HepG2 (cell line): ENCODE measurements around the gene EZH1. TPM values are rescaled to one million over a fixed set of nuclear protein-coding genes. Genes with fewer than 3 reads are reported as not detected.

Experiments used
- AGO2 ChIP-seq: fragments of 200-400 bp; formaldehyde crosslinking; optimal IDR thresholded peaks from 2 replicates; pipeline ENCODE3; 2017; ENCODE audit warnings: mild to moderate bottlenecking, low read depth, low read length, moderate library complexity
- ATRX ChIP-seq: sonication (generic); formaldehyde crosslinking; IDR thresholded peaks from 2 replicates; pipeline ENCODE4 v1.4.0; 2020; ENCODE audit warnings: missing genetic modification reagents, borderline replicate concordance
- CENPBD1 ChIP-seq: sonication (generic); formaldehyde crosslinking; IDR thresholded peaks from 2 replicates; pipeline ENCODE4 v1.8.0; 2022; ENCODE audit warnings: missing genetic modification reagents, low read depth, mild to moderate bottlenecking, borderline replicate concordance
- EZH2 ChIP-seq: conservative IDR thresholded peaks from 2 replicates; pipeline ENCODE4 v1.6.1; 2012; ENCODE audit warnings: mild to moderate bottlenecking, low read depth, low read length, moderate library complexity
- HMGA1 ChIP-seq: sonication (generic); formaldehyde crosslinking; conservative IDR thresholded peaks from 2 replicates; pipeline ENCODE4 v1.4.0; 2020; ENCODE audit warnings: missing genetic modification reagents
- JUNB ChIP-seq: sonication (generic); formaldehyde crosslinking; IDR thresholded peaks from 2 replicates; pipeline ENCODE4 v1.8.0; 2022; ENCODE audit warnings: missing genetic modification reagents, mild to moderate bottlenecking, borderline replicate concordance
- MAFG ChIP-seq: sonication (generic); formaldehyde crosslinking; IDR thresholded peaks from 2 replicates; pipeline ENCODE4 v1.5.1; 2020; ENCODE audit warnings: mild to moderate bottlenecking, missing genetic modification reagents
- MAFK ChIP-seq, 2 experiments: IDR thresholded peaks in 1 of 2; conservative IDR thresholded peaks in 1 of 2; 2 replicates each; pipeline ENCODE4 v1.6.1; 2011; ENCODE audit warnings: improper control_type of control experiment in 2 of 2, low read length in 2 of 2
- NR2C2 ChIP-seq: sonication (generic); formaldehyde crosslinking; IDR thresholded peaks from 2 replicates; pipeline ENCODE4 v1.4.0; 2020; ENCODE audit warnings: missing genetic modification reagents, mild to moderate bottlenecking, moderate library complexity, borderline replicate concordance
- PHB2 ChIP-seq: fragments of 450-650 bp; IDR thresholded peaks from 2 replicates; pipeline ENCODE4 v1.6.1; 2018; ENCODE audit not compliant: partially characterized antibody
- TRIM24 ChIP-seq: sonication (generic); formaldehyde crosslinking; IDR thresholded peaks from 2 replicates; pipeline ENCODE4 v1.8.0; 2022; ENCODE audit warnings: mild to moderate bottlenecking, missing genetic modification reagents
- YEATS2 ChIP-seq: sonication (generic); formaldehyde crosslinking; IDR thresholded peaks from 2 replicates; pipeline ENCODE4 v1.4.0; 2020; ENCODE audit warnings: missing genetic modification reagents, borderline replicate concordance
- ZBTB34 ChIP-seq: sonication (generic); formaldehyde crosslinking; IDR thresholded peaks from 2 replicates; pipeline ENCODE4 v1.8.0; 2022; ENCODE audit warnings: mild to moderate bottlenecking, missing genetic modification reagents
- ZBTB46 ChIP-seq: sonication (generic); formaldehyde crosslinking; IDR thresholded peaks from 2 replicates; pipeline ENCODE4 v1.4.0; 2020; ENCODE audit warnings: mild to moderate bottlenecking, missing genetic modification reagents, borderline replicate concordance
- ZGPAT ChIP-seq: IDR thresholded peaks from 2 replicates; pipeline ENCODE4 v1.6.1; 2016; ENCODE audit warnings: mild to moderate bottlenecking
- ZNF383 ChIP-seq: sonication (generic); formaldehyde crosslinking; IDR thresholded peaks from 2 replicates; pipeline ENCODE4 v1.4.0; 2020; ENCODE audit warnings: missing genetic modification reagents, mild to moderate bottlenecking, borderline replicate concordance
- ZNF562 ChIP-seq: sonication (generic); formaldehyde crosslinking; IDR thresholded peaks from 2 replicates; pipeline ENCODE4 v1.8.0; 2022; ENCODE audit warnings: missing genetic modification reagents, borderline replicate concordance
- ZNF570 ChIP-seq: sonication (generic); formaldehyde crosslinking; IDR thresholded peaks from 2 replicates; pipeline ENCODE4 v1.4.0; 2020; ENCODE audit warnings: mild to moderate bottlenecking, missing genetic modification reagents, borderline replicate concordance
- ZNF792 ChIP-seq: IDR thresholded peaks from 2 replicates; pipeline ENCODE4 v1.6.1; 2016
- polyA plus RNA-seq, 8 experiments: library from polyadenylated mRNA; depleted of rRNA in 3 of 8; stranded (reverse) in 7 of 8; unstranded in 1 of 8; fragments of >200 nt; fragmentation: Illumina TruSeq in 4 of 8; extraction: Trizol in 4 of 8; gene quantifications; 2 replicates each; pipeline versions ENCODE4 v1.2.1 to v1.2.3, GENCODE V29; 2011 to 2016; ENCODE audit warnings: low read depth in 4 of 8, missing spikeins in 1 of 8, mixed read lengths in 1 of 8; ENCODE audit not compliant: insufficient read depth in 1 of 8
- total RNA-seq, 5 experiments: library from RNA; depleted of rRNA; stranded (reverse); fragments of >200 nt; fragmentation: Illumina TruSeq; extraction: Trizol; gene quantifications; 2 replicates each; pipeline ENCODE4 v1.2.3, GENCODE V29; 2016; ENCODE audit warnings: low read depth in 1 of 5
- TF ChIP-seq, protein P1 (sequence below): sonication (generic); formaldehyde crosslinking; IDR thresholded peaks from 2 replicates; pipeline ENCODE4 v1.4.0; 2020; ENCODE audit warnings: missing genetic modification reagents

EZH1 gene
- total and polyA plus RNA-seq, 2 of the 13 experiments (the other 11 are each of a cell fraction or from before 2014, with no cell fraction given): 11.6 to 24.0 TPM

- TF ChIP-seq ZBTB34 (CRISPR knock-in tag) (0 out of 2 replicates have a peak, but pooled peaks have one; percentile 53), HMGA1 (CRISPR knock-in tag) (no peak), MAFG (CRISPR knock-in tag) (no peak), NR2C2 (CRISPR knock-in tag) (no peak), ZGPAT (CRISPR knock-in tag) (no peak), ZNF562 (CRISPR knock-in tag) (no peak), PHB2 (no peak), CENPBD1 (0 out of 2 replicates have a peak, but pooled peaks have one; percentile 21), YEATS2 (CRISPR knock-in tag) (peak; percentile 13; the same call in 1 of the 2 replicates), ZNF792 (no peak; the same call in 1 of the 2 replicates), TRIM24 (CRISPR knock-in tag) (no peak), ZBTB46 (CRISPR knock-in tag) (no peak), ZNF383 (no peak), ZNF570 (no peak), JUNB (no peak), AGO2 (peak; percentile 89), MAFK (conservative IDR thresholded peaks at IDR 0.05 in 1 of 2, IDR thresholded peaks at IDR 0.05 in 1 of 2; ENCODE audit: low read length in 2 of 2) (no peak), ATRX (CRISPR knock-in tag) (no peak), EZH2 (no peak)
- TF ChIP-seq, protein P1, sequence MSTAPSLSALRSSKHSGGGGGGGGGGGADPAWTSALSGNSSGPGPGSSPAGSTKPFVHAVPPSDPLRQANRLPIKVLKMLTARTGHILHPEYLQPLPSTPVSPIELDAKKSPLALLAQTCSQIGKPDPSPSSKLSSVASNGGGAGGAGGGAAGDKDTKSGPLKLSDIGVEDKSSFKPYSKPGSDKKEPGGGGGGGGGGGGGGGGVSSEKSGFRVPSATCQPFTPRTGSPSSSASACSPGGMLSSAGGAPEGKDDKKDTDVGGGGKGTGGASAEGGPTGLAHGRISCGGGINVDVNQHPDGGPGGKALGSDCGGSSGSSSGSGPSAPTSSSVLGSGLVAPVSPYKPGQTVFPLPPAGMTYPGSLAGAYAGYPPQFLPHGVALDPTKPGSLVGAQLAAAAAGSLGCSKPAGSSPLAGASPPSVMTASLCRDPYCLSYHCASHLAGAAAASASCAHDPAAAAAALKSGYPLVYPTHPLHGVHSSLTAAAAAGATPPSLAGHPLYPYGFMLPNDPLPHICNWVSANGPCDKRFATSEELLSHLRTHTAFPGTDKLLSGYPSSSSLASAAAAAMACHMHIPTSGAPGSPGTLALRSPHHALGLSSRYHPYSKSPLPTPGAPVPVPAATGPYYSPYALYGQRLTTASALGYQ (CRISPR knock-in tag): no peak
Measured at GRCh38 chr17:42780851-42781638, 36.2 kb upstream of the EZH1 start (continued).
